ENCODE data around the gene PAEP.

DNA sequence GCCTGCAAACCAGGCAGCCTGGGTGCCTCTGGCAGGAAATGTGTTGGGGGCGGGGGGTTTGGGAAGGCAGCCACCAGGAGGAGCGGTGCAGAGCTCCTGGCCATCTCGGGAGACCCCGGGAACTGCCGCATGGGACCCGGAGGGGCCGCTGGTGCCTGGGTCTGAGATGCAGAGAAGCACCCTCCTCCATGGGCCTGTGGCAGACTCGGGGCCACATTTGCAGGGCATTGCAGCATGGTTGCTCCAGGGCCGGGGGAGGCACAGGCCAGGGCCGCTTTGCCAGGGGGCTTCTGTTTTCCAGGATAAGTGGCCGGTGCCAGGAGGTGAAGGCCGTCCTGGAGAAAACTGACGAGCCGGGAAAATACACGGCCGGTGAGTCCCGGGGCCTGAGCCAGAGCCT is 38.6 kb upstream of the PAEP start:
- TF ChIP-seq, protein P1, sequence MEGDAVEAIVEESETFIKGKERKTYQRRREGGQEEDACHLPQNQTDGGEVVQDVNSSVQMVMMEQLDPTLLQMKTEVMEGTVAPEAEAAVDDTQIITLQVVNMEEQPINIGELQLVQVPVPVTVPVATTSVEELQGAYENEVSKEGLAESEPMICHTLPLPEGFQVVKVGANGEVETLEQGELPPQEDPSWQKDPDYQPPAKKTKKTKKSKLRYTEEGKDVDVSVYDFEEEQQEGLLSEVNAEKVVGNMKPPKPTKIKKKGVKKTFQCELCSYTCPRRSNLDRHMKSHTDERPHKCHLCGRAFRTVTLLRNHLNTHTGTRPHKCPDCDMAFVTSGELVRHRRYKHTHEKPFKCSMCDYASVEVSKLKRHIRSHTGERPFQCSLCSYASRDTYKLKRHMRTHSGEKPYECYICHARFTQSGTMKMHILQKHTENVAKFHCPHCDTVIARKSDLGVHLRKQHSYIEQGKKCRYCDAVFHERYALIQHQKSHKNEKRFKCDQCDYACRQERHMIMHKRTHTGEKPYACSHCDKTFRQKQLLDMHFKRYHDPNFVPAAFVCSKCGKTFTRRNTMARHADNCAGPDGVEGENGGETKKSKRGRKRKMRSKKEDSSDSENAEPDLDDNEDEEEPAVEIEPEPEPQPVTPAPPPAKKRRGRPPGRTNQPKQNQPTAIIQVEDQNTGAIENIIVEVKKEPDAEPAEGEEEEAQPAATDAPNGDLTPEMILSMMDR (IDR thresholded peaks at IDR 0.05) = no peak
- TF ChIP-seq POLR2A (IDR thresholded peaks at IDR 0.05) = no peak
